Measurements from ENCODE around the gene FICD. TPM values are rescaled to one million over a fixed set of nuclear protein-coding genes. Genes with fewer than 3 reads are reported as not detected.

The FICD gene
- total and polyA plus RNA-seq, 2 of the 13 experiments (the other 11 are each of a cell fraction or from before 2014, with no cell fraction given) = 0.99 to 3.0 TPM

GRCh38 chr12:108514468-108514972 lies 557 bp upstream of the FICD start (continued):
- TF ChIP-seq ZNF121 (CRISPR knock-in tag; IDR thresholded peaks at IDR 0.05) = no peak
- no peak for TF ChIP-seq PRDM10 (CRISPR knock-in tag; IDR thresholded peaks at IDR 0.05; ENCODE audit: low read depth)
- no peak for TF ChIP-seq ZNF432 (CRISPR knock-in tag; IDR thresholded peaks at IDR 0.05; ENCODE audit: borderline replicate concordance)
- TF ChIP-seq TRIM22 (IDR thresholded peaks at IDR 0.05) = no peak
- no peak for TF ChIP-seq JDP2 (CRISPR knock-in tag; IDR thresholded peaks at IDR 0.05; ENCODE audit: borderline replicate concordance)
- no peak for TF ChIP-seq MLLT10 (CRISPR knock-in tag; IDR thresholded peaks at IDR 0.05)
- no peak for TF ChIP-seq HOXA5 (CRISPR knock-in tag; IDR thresholded peaks at IDR 0.05)
- no peak for TF ChIP-seq STAT6 (CRISPR knock-in tag; IDR thresholded peaks at IDR 0.05; ENCODE audit: borderline replicate concordance)
- peak; percentile 60; the same call in 1 of the 2 replicates for TF ChIP-seq SNAI1 (CRISPR knock-in tag; IDR thresholded peaks at IDR 0.05; ENCODE audit: borderline replicate concordance)
- TF ChIP-seq ARID3A (IDR thresholded peaks at IDR 0.05; ENCODE audit: low read depth, low read length) = no peak
- TF ChIP-seq ZNF607 (CRISPR knock-in tag; IDR thresholded peaks at IDR 0.05; ENCODE audit: borderline replicate concordance) = peak; percentile 75; the same call in 1 of the 2 replicates
- 0 out of 2 replicates have a peak, but pooled peaks have one; percentile 0 for TF ChIP-seq PBX3 (CRISPR knock-in tag; IDR thresholded peaks at IDR 0.05; ENCODE audit: borderline replicate concordance)
- TF ChIP-seq ATRX (CRISPR knock-in tag; IDR thresholded peaks at IDR 0.05; ENCODE audit: borderline replicate concordance) = no peak
- TF ChIP-seq HCFC1 (IDR thresholded peaks at IDR 0.05; ENCODE audit: low read depth, low read length) = no peak
- no peak for TF ChIP-seq ZSCAN30 (CRISPR knock-in tag; IDR thresholded peaks at IDR 0.05)
- TF ChIP-seq SPEN (CRISPR knock-in tag; IDR thresholded peaks at IDR 0.05; ENCODE audit: low read depth) = no peak
- TF ChIP-seq NFYC (CRISPR knock-in tag; IDR thresholded peaks at IDR 0.05) = no peak
- no peak for TF ChIP-seq E2F5 (CRISPR knock-in tag; conservative IDR thresholded peaks at IDR 0.05)

Data from HepG2 (cell line).